ENCODE results near the gene STARD10. TPM values are rescaled to one million over a fixed set of nuclear protein-coding genes. Genes with fewer than 3 reads are reported as not detected.

Gene STARD10
- total RNA-seq, 1 experiment from 2014 or later: 55.1 TPM

GRCh38 chr11:72744474-72744873 lies 49.4 kb downstream of the STARD10 start:
- Mint-ChIP-seq H3K27ac (ENCODE audit: unreplicated experiment) (no peak overlapping the region), H3K4me3 (ENCODE audit: low read depth, unreplicated experiment) (no peak overlapping the region), H3K4me1 (ENCODE audit: low read depth, unreplicated experiment) (peaks cover 26% of the 10 kb centered on the region), H3K9me3 (ENCODE audit: low read depth, unreplicated experiment) (no peaks in the 10 kb centered on the region), H3K36me3 (ENCODE audit: insufficient read depth, unreplicated experiment) (peaks cover 7% of the 10 kb centered on the region), H3K27me3 (ENCODE audit: unreplicated experiment) (no peaks in the 10 kb centered on the region)
- no peak for TF ChIP-seq CTCF (IDR thresholded peaks at IDR 0.05; ENCODE audit: unreplicated experiment)
- no TSS peak for BruUV-seq (replicated peaks)
- CTCF ChIA-PET: interaction anchor here (0.7 kb wide), 1 partner anchor 50 kb away, joined by 3 read pairs; no protein-coding TSS in a partner anchor
- no peak for DNase-seq
- intact Hi-C loops (cut with micrococcal nuclease; ENCODE audit: unreplicated experiment): no loop called here

GRCh38 chr11:72743321-72744221 lies 50.3 kb downstream of the STARD10 start:
- H3K36me3 Mint-ChIP-seq (ENCODE audit: insufficient read depth, unreplicated experiment): peaks cover 8% of the 10 kb centered on the region
- no TSS peak for BruUV-seq (replicated peaks)
- no peak for TF ChIP-seq CTCF (IDR thresholded peaks at IDR 0.05; ENCODE audit: unreplicated experiment)
- DNase-seq: no peak
- H3K27me3 Mint-ChIP-seq (ENCODE audit: unreplicated experiment): no peaks in the 10 kb centered on the region
- peaks cover 26% of the 10 kb centered on the region for H3K4me1 Mint-ChIP-seq (ENCODE audit: low read depth, unreplicated experiment)
- no peaks in the 10 kb centered on the region for H3K9me3 Mint-ChIP-seq (ENCODE audit: low read depth, unreplicated experiment)
- CTCF ChIA-PET: no interaction called here
- H3K27ac Mint-ChIP-seq (ENCODE audit: unreplicated experiment): no peak overlapping the region
- no peak overlapping the region for H3K4me3 Mint-ChIP-seq (ENCODE audit: low read depth, unreplicated experiment)
- intact Hi-C loops (cut with micrococcal nuclease; ENCODE audit: unreplicated experiment): no loop called here

- peaks cover 8% of the 10 kb centered on the region for H3K36me3 Mint-ChIP-seq (ENCODE audit: insufficient read depth, unreplicated experiment)
- H3K27ac Mint-ChIP-seq (ENCODE audit: unreplicated experiment): no peak overlapping the region
- no TSS peak for BruUV-seq (replicated peaks)
- TF ChIP-seq CTCF (IDR thresholded peaks at IDR 0.05; ENCODE audit: unreplicated experiment): no peak
- no peak for DNase-seq
- CTCF ChIA-PET: no interaction called here
- no peaks in the 10 kb centered on the region for H3K9me3 Mint-ChIP-seq (ENCODE audit: low read depth, unreplicated experiment)
- no peak overlapping the region for H3K4me3 Mint-ChIP-seq (ENCODE audit: low read depth, unreplicated experiment)
- H3K4me1 Mint-ChIP-seq (ENCODE audit: low read depth, unreplicated experiment): peaks cover 32% of the 10 kb centered on the region
- intact Hi-C loops (cut with micrococcal nuclease; ENCODE audit: unreplicated experiment): no loop called here
- H3K27me3 Mint-ChIP-seq (ENCODE audit: unreplicated experiment): no peaks in the 10 kb centered on the region
These were observed 51.1 kb downstream of the STARD10 start for GRCh38 chr11:72742513-72743320.

- Mint-ChIP-seq H3K36me3 (ENCODE audit: insufficient read depth, unreplicated experiment) (peaks cover 8% of the 10 kb centered on the region), H3K27me3 (ENCODE audit: unreplicated experiment) (no peaks in the 10 kb centered on the region), H3K4me3 (ENCODE audit: low read depth, unreplicated experiment) (no peak overlapping the region), H3K9me3 (ENCODE audit: low read depth, unreplicated experiment) (no peaks in the 10 kb centered on the region), H3K4me1 (ENCODE audit: low read depth, unreplicated experiment) (peaks cover 39% of the 10 kb centered on the region), H3K27ac (ENCODE audit: unreplicated experiment) (no peak overlapping the region)
- no TSS peak for BruUV-seq (replicated peaks)
- TF ChIP-seq CTCF (IDR thresholded peaks at IDR 0.05; ENCODE audit: unreplicated experiment): no peak
- no peak for DNase-seq
- intact Hi-C loops (cut with micrococcal nuclease; ENCODE audit: unreplicated experiment): no loop called here
- CTCF ChIA-PET: no interaction called here
These were observed 51.9 kb downstream of the STARD10 start for GRCh38 chr11:72741849-72742512.
